ENCODE data around the gene KLC1. TPM values are rescaled to one million over a fixed set of nuclear protein-coding genes. Genes with fewer than 3 reads are reported as not detected.

The KLC1 gene
- total and polyA plus RNA-seq, 2 donors (not counting 1 experiment from before 2014, with no cell fraction given), result 102 to 243 TPM

GRCh38 chr14:103657471-103657870 lies 28.5 kb downstream of the KLC1 start:
- Histone ChIP-seq H3K4me2 (replicated peaks; ENCODE audit: low read depth, low read length, poor library complexity, severe bottlenecking) (no peak overlapping the region), H4K20me1 (ENCODE audit: control insufficient read depth, insufficient read depth, low read length, poor library complexity, severe bottlenecking) (peaks cover 57% of the 10 kb centered on the region), H3K4me3 (ENCODE audit: control extremely low read depth in 1 of 5, extremely low read depth in 1 of 5, insufficient read depth in 1 of 5, low read depth in 2 of 5, low read length in 4 of 5) (no peak overlapping the region), H3K9ac (ENCODE audit: low read length) (no peak overlapping the region), H3K9me3 (ENCODE audit: control extremely low read depth in 1 of 3, control insufficient read depth in 2 of 3, insufficient read depth in 1 of 3, low read length in 2 of 3) (no peaks in the 10 kb centered on the region), H3K79me2 (ENCODE audit: control insufficient read depth, insufficient read depth, low read length) (peaks cover 45% of the 10 kb centered on the region), H3K4me1 (ENCODE audit: control insufficient read depth in 2 of 2, insufficient read depth in 2 of 2, low read length in 2 of 2) (peaks cover 0 to 8% of the 10 kb centered on the region in 2 donors), H3K27ac (ENCODE audit: low read length in 2 of 2) (no peak overlapping the region), H3K27me3 (replicated peaks in 1 of 4; ENCODE audit: control extremely low read depth in 1 of 4, control insufficient read depth in 3 of 4, insufficient read depth in 4 of 4, low read length in 3 of 4) (no peaks in the 10 kb centered on the region), H3K36me3 (replicated peaks in 1 of 2; ENCODE audit: control extremely low read depth in 1 of 2, control insufficient read depth in 1 of 2, extremely low read depth in 1 of 2, insufficient read depth in 2 of 2, low read length in 1 of 2) (peaks cover 18 to 67% of the 10 kb centered on the region in 2 experiments), H2AFZ (ENCODE audit: insufficient read depth, low read depth, low read length, poor library complexity, severe bottlenecking) (no peak overlapping the region)
- H3K27ac Mint-ChIP-seq, result no peak overlapping the region
- 98% methylated on average over 11 of the region's 13 CpGs for WGBS (ENCODE audit: insufficient coverage)
- ATAC-seq (ENCODE audit: low read depth), result no peak
- CTCF ChIA-PET, result interaction anchor here (0.8 kb wide), 1 partner anchor 50 kb away, joined by 3 read pairs; no protein-coding TSS in a partner anchor
- no peak for TF ChIP-seq EZH2 (IDR thresholded peaks at IDR 0.05; ENCODE audit: borderline replicate concordance, insufficient read depth, low read depth, low read length, poor library complexity, severe bottlenecking)
- TF ChIP-seq CTCF (IDR thresholded peaks at IDR 0.05), result no peak
- intact Hi-C loops (cut with micrococcal nuclease), result no loop called here
- POLR2A ChIA-PET, result no interaction called here
- H3K27me3 Mint-ChIP-seq, result no peaks in the 10 kb centered on the region
- no peak overlapping the region for H3K4me3 Mint-ChIP-seq
- DNase-seq, result no peak
- H3K9me3 Mint-ChIP-seq (ENCODE audit: insufficient read depth), result no peaks in the 10 kb centered on the region
- peaks cover 14% of the 10 kb centered on the region for H3K4me1 Mint-ChIP-seq

- DNase-seq (no peak), ATAC-seq (ENCODE audit: low read depth) (no peak)
- Histone ChIP-seq H3K9me3 (ENCODE audit: control extremely low read depth in 1 of 3, control insufficient read depth in 2 of 3, insufficient read depth in 1 of 3, low read length in 2 of 3) (no peaks in the 10 kb centered on the region), H3K79me2 (ENCODE audit: control insufficient read depth, insufficient read depth, low read length) (peaks cover 29% of the 10 kb centered on the region), H4K20me1 (ENCODE audit: control insufficient read depth, insufficient read depth, low read length, poor library complexity, severe bottlenecking) (peaks cover 42% of the 10 kb centered on the region), H3K27ac (ENCODE audit: low read length in 2 of 2) (no peak overlapping the region), H3K36me3 (replicated peaks in 1 of 2; ENCODE audit: control extremely low read depth in 1 of 2, control insufficient read depth in 1 of 2, extremely low read depth in 1 of 2, insufficient read depth in 2 of 2, low read length in 1 of 2) (peaks cover 10 to 72% of the 10 kb centered on the region in 2 experiments), H3K4me1 (ENCODE audit: control insufficient read depth in 2 of 2, insufficient read depth in 2 of 2, low read length in 2 of 2) (peaks cover 0 to 8% of the 10 kb centered on the region in 2 donors), H3K4me2 (replicated peaks; ENCODE audit: low read depth, low read length, poor library complexity, severe bottlenecking) (no peak overlapping the region), H3K27me3 (replicated peaks in 1 of 4; ENCODE audit: control extremely low read depth in 1 of 4, control insufficient read depth in 3 of 4, insufficient read depth in 4 of 4, low read length in 3 of 4) (no peaks in the 10 kb centered on the region), H3K9ac (ENCODE audit: low read length) (no peak overlapping the region), H3K4me3 (ENCODE audit: control extremely low read depth in 1 of 5, extremely low read depth in 1 of 5, insufficient read depth in 1 of 5, low read depth in 2 of 5, low read length in 4 of 5) (no peak overlapping the region), H2AFZ (ENCODE audit: insufficient read depth, low read depth, low read length, poor library complexity, severe bottlenecking) (no peak overlapping the region)
- CTCF ChIA-PET, result no interaction called here
- WGBS (ENCODE audit: insufficient coverage), result 90% methylated on average over 6 of the region's 7 CpGs
- Mint-ChIP-seq H3K9me3 (ENCODE audit: insufficient read depth) (no peaks in the 10 kb centered on the region), H3K27ac (no peak overlapping the region), H3K27me3 (no peaks in the 10 kb centered on the region), H3K4me1 (peaks cover 10% of the 10 kb centered on the region), H3K4me3 (no peak overlapping the region)
- POLR2A ChIA-PET, result interaction anchor here (0.6 kb wide), 1 partner anchor 21 kb away, joined by 5 read pairs; no protein-coding TSS in a partner anchor
- intact Hi-C loops (cut with micrococcal nuclease), result no loop called here
- TF ChIP-seq EZH2 (IDR thresholded peaks at IDR 0.05; ENCODE audit: borderline replicate concordance, insufficient read depth, low read depth, low read length, poor library complexity, severe bottlenecking), result no peak
- TF ChIP-seq CTCF (IDR thresholded peaks at IDR 0.05), result no peak
Measured at GRCh38 chr14:103659631-103660030, 30.6 kb downstream of the KLC1 start.

Measured in B cell (primary cell).